C4-2B (cell line): ENCODE results near the gene SEH1L.

Experiments
- H3K27ac ChIP-seq: fragments of 450-650 bp; 2 replicates; pipeline ENCODE4 v1.5.1; 2017
- CTCF ChIP-seq: fragments of 450-650 bp; conservative IDR thresholded peaks from 2 replicates; pipeline ENCODE4 v1.5.1; 2017; ENCODE audit warnings: mild to moderate bottlenecking
- ZFX ChIP-seq: fragments of 450-650 bp; IDR thresholded peaks from 2 replicates; pipeline ENCODE4 v1.6.1; 2017

The SEH1L gene

GRCh38 chr18:12998332-12999060, 50.7 kb downstream of the SEH1L start:
- TF ChIP-seq ZFX, result no peak
- TF ChIP-seq CTCF, result no peak
- no peak overlapping the region for H3K27ac ChIP-seq

GRCh38 chr18:13003466-13003896, 55.7 kb downstream of the SEH1L start:
- TF ChIP-seq ZFX (no peak), CTCF (peak; percentile 79)

GRCh38 chr18:13004396-13004795, 56.6 kb downstream of the SEH1L start:
- H3K27ac ChIP-seq, result no peak overlapping the region
- no peak for TF ChIP-seq CTCF
- TF ChIP-seq ZFX, result no peak

More at GRCh38 chr18:13003466-13003896, 55.7 kb downstream of the SEH1L start:
- H3K27ac ChIP-seq, result no peak overlapping the region

- TF ChIP-seq ZFX (no peak), CTCF (no peak)
- no peak overlapping the region for H3K27ac ChIP-seq
Measured at GRCh38 chr18:13005289-13005688, 57.5 kb downstream of the SEH1L start.

GRCh38 chr18:13006531-13007247, 58.9 kb downstream of the SEH1L start:
- H3K27ac ChIP-seq, result no peak overlapping the region
- no peak for TF ChIP-seq ZFX
- no peak for TF ChIP-seq CTCF

- H3K27ac ChIP-seq, result no peak overlapping the region
- TF ChIP-seq CTCF (no peak), ZFX (no peak)
Measured at GRCh38 chr18:13007248-13007560, 59.4 kb downstream of the SEH1L start.

GRCh38 chr18:13011719-13012118, 63.9 kb downstream of the SEH1L start:
- no peak overlapping the region for H3K27ac ChIP-seq
- TF ChIP-seq ZFX, result no peak
- no peak for TF ChIP-seq CTCF
